Measurements from ENCODE around the gene ADAMTS7.
"Not testable (repeated sequence)": the region's sequence is repeated elsewhere in the genome, so short reads cannot be mapped to it uniquely, and the experiment has no call there.

DNA sequence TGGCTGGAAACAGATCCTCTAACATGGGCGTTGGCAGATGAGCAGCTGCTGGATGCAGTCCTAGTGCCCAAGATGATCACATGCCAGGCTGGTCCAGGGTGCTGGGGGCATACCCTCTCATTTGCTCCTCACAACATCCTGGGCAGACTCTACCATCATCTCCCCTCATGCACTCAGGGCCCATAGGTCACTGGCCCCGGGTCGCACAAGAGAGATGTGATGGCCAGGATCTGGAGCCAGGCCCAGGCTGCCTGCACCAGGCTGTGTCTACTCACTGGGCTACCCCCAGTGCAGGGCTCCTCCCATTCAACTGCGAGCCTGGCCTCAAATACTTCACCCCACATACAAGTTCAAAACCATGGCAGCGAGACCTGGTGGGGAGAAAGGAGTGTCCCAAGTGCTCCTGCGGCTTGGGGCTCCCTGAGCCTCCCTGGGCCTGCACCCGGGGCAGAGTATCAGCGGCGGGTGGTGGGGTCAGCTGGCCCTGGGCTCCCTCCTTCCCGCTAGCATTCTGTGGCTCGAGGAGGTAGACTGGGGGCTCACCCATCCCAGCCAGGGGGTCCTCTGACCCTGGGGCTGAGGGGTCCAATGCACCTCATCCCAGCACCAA, 32.0 kb downstream of the ADAMTS7 start:
- TF ChIP-seq, protein P1, sequence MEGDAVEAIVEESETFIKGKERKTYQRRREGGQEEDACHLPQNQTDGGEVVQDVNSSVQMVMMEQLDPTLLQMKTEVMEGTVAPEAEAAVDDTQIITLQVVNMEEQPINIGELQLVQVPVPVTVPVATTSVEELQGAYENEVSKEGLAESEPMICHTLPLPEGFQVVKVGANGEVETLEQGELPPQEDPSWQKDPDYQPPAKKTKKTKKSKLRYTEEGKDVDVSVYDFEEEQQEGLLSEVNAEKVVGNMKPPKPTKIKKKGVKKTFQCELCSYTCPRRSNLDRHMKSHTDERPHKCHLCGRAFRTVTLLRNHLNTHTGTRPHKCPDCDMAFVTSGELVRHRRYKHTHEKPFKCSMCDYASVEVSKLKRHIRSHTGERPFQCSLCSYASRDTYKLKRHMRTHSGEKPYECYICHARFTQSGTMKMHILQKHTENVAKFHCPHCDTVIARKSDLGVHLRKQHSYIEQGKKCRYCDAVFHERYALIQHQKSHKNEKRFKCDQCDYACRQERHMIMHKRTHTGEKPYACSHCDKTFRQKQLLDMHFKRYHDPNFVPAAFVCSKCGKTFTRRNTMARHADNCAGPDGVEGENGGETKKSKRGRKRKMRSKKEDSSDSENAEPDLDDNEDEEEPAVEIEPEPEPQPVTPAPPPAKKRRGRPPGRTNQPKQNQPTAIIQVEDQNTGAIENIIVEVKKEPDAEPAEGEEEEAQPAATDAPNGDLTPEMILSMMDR (IDR thresholded peaks at IDR 0.05; ENCODE audit: insufficient read depth, low read depth, low read length), result not testable (repeated sequence)
- TF ChIP-seq EZH2 (IDR thresholded peaks at IDR 0.05; ENCODE audit: insufficient read depth, low read length), result not testable (repeated sequence)
